HS-27A (cell line): ENCODE results near the gene PLXNA2.

ENCODE experiments used
- DNase-seq: peaks from one replicate; pipeline ENCODE4 v3.0.0-alpha.2; 2012; ENCODE audit warnings: low read depth, missing footprints

Gene PLXNA2

DNA sequence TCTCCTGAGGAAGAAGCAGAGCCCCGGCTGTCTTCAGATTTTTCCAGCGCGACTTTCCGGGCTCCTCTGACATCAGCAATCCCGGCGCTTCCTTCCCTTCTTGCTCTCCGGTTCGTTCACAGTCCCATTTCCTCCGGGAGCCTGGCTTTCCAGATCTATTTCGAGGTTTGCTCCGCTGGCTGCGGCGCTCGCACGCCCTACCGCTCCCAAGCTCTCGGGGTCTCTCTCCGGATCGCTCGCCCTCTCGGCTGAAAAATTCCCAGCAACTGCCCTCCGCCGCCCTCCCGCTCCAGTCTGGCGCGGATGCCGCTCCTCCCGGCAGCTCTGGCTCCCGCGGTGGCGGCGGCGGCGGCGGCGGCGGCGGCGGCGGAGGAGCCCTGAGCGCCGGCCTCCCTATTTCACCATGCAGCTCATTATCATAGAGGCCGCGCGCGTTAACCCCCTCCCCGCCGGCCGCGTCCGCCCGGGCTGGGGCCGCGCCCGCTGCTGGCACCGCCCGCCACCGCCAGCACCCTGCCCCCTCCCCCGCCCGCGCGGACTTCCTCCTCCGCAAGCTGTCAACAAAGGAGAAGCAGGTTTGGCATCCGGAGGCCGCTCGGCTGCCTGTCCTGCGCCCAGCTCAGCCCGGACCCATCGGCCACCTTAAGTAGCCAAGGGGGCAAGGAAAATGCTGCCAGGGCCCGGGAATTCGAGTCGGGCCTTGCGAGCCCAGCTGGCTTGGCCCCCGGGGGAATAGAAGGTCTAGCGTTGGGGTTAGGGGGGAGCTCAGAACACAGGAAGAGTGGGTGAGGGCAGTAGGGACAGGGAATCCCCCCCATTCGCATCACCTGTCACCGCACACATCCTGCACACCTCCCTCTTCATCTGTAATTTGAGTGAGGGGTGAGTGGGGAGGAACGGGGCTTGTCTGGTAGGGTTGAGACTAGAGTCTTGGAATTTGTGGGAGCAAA, at the start of gene PLXNA2:
Gene PLXNA2, minus strand, starts transcription at position 418 of the 950 bp plus-strand sequence. CDS start 26,462 bp downstream, outside the sequence.
- DNase-seq, result no peak

- no peak for DNase-seq
These were observed 48.7 kb upstream of the PLXNA2 start for GRCh38 chr1:208292908-208293307.

- DNase-seq, result no peak
These were observed 47.9 kb upstream of the PLXNA2 start for GRCh38 chr1:208291923-208292711.

DNA sequence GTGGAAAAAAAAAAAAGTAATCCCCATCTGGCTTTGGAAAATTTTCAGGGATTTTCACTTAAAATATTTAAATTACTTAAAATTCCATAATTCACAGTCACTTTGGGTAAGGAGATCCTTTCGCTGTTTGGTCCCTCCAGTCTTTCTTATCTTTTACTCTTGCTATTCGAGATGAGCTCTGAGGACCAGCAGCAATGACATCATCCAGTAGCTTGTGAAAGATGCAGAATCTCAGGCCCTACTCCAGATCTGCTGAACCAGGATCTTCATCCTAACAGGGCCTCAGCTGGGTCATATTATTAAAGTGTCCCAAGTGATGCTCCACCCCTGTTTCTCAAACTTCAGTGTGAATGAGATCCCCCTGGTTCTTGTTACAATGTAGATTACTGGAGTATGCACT, 46.9 kb upstream of the PLXNA2 start:
- DNase-seq, result no peak

- no peak for DNase-seq
These were observed 45.5 kb upstream of the PLXNA2 start for GRCh38 chr1:208289716-208290115.

DNA sequence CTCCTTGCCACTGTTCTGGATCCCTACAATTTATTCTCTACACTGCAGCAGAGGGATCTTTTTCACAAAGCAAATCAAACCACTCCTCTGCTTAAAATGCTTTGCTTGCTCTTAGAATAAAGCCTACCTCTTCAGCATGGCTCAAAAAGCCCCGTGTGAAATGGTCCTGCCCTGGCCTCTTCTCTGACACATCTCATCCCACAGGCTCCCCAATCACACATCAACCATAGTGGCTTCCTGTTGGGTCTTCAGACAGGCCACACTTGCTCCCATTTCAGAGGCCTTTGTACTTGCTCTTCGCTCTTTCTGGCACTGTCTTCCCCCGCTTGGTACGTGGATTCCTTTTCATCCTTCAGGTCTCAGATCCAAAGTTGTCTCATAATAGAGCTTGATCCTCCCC, 44.3 kb upstream of the PLXNA2 start:
- no peak for DNase-seq

- DNase-seq, result no peak
These were observed 36.7 kb upstream of the PLXNA2 start for GRCh38 chr1:208280681-208281450.

DNA sequence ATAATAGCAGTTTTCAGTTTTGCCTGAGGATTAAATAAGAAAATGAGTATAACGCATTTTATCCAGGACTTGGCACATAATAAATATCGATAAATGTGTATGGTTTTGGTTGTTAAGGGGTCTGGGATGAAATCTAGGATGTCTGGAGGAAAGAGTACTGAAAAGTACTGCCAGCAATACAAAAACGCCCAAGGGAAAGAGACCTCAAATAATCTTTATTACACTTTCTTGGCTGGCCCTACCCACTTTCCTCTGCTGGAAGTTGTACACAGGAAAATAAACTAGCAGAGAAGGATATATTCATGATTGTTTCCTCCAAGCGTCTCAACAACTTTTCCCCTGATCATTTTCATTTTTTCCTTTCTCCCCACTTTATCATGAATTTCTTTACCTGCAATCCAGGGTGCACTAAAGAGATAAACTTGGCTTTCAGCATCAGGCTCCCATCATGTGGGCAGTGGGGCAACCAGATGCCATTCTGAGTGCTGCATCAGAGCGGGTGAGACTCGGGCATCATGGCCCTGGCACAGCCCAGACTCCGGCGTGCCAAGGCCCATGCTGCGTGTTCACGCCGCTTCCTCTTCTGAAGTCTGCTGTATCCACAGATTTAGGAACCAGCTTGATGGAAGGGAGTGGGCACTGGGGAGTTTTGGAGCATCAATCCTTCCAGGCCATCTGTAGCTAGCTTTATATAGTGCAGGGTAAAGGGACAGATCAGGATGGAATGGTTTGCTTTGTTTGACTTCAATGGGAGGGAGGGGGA, 35.8 kb upstream of the PLXNA2 start:
- no peak for DNase-seq

- DNase-seq, result no peak
These were observed 34.5 kb upstream of the PLXNA2 start for GRCh38 chr1:208278638-208279037.

DNA sequence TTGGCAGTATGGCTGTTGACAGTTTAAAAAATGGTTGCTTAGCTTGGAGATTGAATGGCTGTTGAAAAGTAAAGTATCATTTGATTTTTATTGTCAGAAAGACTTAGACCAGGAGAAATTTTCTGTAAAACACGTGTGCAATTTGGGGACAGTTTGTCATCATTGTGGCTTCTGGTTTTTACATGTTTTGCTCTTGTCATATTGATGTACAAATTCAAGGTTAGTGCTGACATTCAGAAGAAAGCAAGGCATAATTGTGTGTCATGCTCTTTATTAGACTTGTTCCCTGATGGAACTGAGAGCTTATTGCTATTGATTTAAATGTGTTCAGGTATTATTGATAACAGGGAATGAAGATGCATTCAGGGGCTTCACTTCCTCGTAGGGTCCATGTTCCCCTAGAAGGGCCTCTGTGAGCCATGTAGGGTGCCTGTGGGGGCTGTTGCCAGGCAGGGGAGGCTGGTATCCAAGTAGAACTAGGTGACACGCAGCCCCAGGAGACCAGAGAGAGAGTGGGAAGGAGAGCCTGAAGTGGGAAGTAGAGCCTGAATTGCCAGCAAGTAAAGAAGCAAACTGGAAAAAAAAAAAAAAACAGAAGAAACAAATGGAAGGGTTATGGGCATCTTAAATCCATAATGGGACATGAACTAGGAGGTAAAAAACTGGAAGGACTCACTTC, 32.7 kb upstream of the PLXNA2 start:
- DNase-seq, result no peak

DNA sequence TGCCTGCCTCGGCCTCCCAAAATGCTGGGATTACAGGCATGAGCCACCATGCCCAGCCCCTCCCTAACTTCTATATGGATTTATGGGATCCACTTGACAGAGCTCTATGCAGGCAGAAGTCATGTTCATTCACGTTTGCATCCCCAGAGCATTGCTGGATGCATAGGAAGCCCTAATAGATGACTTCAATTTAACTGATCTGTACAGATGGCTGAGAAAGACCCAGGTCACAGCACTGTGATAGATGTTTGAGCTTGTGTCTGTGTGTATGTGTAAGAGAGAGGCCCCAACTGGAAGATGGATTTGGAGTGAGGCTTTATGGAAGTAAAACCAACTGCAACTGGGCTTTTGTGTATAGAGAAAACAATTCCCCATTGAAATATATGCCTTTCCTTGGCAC, 30.9 kb upstream of the PLXNA2 start:
- DNase-seq, result no peak

DNA sequence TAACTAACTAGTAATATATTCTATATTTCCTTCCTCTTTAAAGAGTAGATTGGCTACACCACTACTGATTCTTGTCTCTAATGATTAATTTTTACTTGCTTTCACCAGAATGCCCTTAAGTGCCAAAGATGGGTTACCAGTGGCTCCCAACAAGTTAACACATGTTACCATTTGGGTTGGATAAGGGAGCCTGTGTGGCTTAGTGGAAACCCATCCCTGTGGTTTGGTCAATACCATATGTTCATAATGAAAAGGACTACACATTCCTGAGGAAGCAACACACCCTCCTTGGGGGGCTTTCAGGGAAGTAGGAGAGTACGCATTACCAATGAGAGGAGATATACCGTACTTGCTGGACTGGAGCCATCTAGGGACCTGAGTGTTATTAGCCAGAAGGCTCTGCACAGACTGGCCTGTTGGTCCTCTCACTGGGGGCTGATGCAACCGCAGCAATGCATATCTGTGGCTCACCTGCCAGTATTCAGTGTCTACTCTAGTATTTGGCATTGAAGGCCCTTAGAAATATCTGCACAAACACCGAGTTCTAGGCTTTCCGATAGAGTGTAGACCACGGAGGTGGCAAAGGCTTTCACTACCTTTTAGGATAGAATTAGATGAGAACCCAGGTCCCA, 29.3 kb upstream of the PLXNA2 start:
- DNase-seq, result no peak

DNA sequence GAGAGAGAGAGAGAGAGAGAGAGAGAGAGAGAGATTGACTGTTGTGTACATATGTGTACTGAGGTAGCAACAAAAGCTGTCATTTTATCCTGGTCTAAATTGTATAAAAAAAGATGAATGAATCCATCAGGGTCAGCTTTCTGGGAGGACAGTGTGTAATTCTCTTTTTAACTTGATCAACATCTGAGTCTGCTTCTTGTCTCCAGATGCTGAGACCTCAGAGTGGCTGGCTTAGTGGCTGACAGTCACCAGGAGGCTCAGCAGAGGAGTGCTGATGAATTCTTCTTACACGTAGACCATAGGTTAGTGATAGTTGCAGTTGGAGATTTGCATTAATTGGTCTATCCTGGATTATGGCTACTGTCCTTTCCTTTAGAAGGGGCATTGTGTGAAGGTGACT, 28.5 kb upstream of the PLXNA2 start:
- DNase-seq, result no peak

- no peak for DNase-seq
These were observed 28.1 kb upstream of the PLXNA2 start for GRCh38 chr1:208272311-208272710.

GRCh38 chr1:208271236-208271635, 27.1 kb upstream of the PLXNA2 start:
- no peak for DNase-seq

DNA sequence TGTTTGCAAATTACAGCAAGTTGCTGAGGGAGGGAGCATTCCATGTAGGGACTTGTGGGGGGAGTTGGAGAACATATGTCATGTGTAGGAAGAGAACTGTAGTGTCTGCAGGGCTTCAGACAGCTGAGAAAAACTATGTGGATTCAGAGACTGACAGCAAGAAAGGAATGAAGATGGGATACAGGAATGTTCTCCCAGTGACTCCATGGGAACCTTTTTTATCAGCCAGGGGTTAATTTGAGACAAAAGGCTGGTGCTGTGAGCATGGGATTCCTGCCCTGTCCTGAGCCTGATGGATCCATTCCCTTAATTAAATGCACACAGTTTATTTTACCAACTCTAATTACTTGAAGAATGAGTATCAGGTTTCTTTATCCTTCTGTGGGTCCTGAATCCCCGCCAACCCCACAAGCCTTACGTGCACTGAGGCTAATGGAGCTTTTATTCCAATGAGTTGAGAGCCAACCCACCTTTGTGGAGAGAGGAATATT, 26.5 kb upstream of the PLXNA2 start:
- DNase-seq, result no peak

DNA sequence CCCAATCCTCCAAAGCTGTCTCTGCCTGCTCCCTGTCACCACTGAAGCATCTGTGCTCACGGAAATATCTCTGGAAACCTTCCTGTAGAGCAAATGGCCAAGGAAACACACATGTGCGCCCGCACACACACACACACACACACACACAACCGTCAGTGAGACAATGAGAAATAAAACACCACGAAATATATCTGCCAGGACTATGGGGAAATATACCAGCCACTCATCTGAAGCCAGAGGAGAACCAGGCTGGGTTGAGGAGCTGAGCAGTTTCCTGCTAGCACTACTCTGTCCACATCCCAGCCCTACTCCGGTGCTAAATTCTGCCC, 25.1 kb upstream of the PLXNA2 start:
- DNase-seq, result no peak

- DNase-seq, result no peak
These were observed 24.6 kb upstream of the PLXNA2 start for GRCh38 chr1:208268541-208269337.

GRCh38 chr1:208265525-208265924, 21.3 kb upstream of the PLXNA2 start:
- DNase-seq, result no peak

GRCh38 chr1:208265122-208265469, 20.9 kb upstream of the PLXNA2 start:
- no peak for DNase-seq
